Stomach smooth muscle (tissue), 2 donors: Measurements from ENCODE around the gene HEXIM1.

Experiments
- H3K27ac ChIP-seq: one replicate; pipeline ENCODE4 v1.7.0; 2013; ENCODE audit warnings: mild to moderate bottlenecking, low read length, inconsistent platforms
- H3K27me3 ChIP-seq, 2 donors: one replicate each; pipeline ENCODE4 v1.7.0; 2013; ENCODE audit warnings: low read length in 2 of 2; ENCODE audit not compliant: insufficient read depth in 2 of 2, control insufficient read depth in 1 of 2
- H3K36me3 ChIP-seq, 2 donors: one replicate each; pipeline ENCODE4 v1.7.0; 2013; ENCODE audit warnings: low read length in 2 of 2; ENCODE audit not compliant: control insufficient read depth in 2 of 2, insufficient read depth in 2 of 2
- H3K4me1 ChIP-seq: one replicate; pipeline ENCODE4 v1.7.0; 2013; ENCODE audit warnings: low read length; ENCODE audit not compliant: control insufficient read depth, insufficient read depth
- H3K4me3 ChIP-seq, 2 donors: one replicate each; pipeline ENCODE4 v1.7.0; 2013; ENCODE audit warnings: low read length in 2 of 2
- H3K9ac ChIP-seq, 2 donors: one replicate each; pipeline ENCODE4 v1.7.0; 2013; ENCODE audit warnings: low read length in 2 of 2, mild to moderate bottlenecking in 1 of 2
- H3K9me3 ChIP-seq, 2 donors: one replicate each; pipeline ENCODE4 v1.7.0; 2013; ENCODE audit warnings: low read length in 2 of 2; ENCODE audit not compliant: control insufficient read depth in 2 of 2
- donor health status: healthy.
- donor health status: Pancreatic carcinoma.

Gene HEXIM1

DNA sequence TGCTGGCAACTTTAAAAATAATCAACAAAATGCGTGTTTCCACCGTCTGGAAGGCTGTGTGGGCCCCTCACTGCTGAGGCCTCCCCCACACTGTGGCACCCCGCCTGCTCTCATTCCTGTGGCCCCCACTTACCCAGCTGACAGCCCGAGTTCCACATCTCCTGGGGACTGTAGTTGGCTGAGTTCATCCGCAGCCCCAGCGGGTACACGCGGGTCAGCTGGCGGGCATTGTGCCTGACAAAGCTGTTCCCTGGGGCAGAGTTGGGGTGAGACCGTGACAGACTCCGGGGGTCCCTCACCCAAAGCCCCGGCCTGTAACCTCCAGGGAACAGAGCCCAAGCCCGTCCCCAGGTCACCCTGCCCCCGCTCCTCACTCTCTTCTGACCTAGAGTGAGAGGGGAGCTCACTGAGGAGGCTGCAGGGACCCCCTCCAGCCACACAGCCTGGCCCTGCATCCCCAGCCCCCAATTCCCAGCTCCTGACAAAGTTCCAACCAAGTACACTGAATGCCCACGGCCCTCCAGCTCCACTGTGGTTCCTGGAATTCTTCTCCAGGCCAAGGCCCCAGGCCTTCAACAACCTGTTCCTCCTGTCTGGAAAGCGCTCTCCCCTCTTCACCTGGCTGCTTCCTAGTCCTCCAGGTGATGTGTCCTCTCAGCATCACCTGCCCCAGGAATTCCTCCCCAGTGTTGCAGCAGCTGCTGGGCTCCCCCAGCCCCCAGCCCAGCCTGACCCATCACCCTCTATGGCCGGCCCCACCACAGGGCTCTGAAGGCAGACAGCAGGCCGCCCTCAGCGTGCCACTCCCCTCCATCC is 34.0 kb upstream of the HEXIM1 start:
- Histone ChIP-seq H3K9me3 (no peaks in the 10 kb centered on the region), H3K27ac (peak overlapping the region; percentile 49), H3K27me3 (no peaks in the 10 kb centered on the region), H3K9ac (no peak overlapping the region), H3K4me1 (peaks cover 22% of the 10 kb centered on the region), H3K36me3 (peaks cover 0 to 18% of the 10 kb centered on the region in 2 donors), H3K4me3 (no peak overlapping the region)

DNA sequence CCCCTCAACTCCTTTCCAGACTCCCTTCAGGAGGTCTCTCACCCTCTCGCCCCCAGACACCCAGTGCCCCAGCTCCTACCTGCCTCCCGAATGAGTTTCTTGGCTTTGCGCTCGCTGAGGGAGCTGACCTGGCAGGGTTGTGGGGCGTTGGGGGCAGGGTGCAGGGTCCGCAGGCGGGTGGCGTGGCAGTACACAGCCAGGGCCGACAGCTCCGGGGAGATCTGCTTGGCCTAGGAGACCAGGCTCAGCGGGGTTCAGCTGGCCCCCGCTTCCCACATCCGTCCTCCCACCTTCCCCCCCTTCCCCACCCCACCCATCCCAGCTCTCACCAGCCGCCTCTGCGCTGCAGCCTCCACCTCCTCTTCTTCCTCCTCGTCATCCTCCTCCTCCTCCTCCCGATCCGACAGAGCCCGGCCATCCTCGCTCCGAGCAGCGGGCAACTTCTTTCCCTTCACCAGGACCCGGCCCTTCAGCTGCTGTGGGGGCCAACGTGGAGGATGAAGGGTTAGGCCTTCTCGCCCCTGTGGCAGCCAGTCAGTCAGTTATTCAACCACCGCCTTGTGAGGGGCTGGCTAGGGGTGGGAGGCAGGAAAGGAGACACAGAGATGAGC is 33.2 kb upstream of the HEXIM1 start:
- Histone ChIP-seq H3K9ac (no peak overlapping the region), H3K4me3 (no peak overlapping the region), H3K36me3 (peaks cover 3 to 22% of the 10 kb centered on the region in 2 donors), H3K27me3 (no peaks in the 10 kb centered on the region), H3K4me1 (peaks cover 22% of the 10 kb centered on the region), H3K27ac (no peak overlapping the region), H3K9me3 (no peaks in the 10 kb centered on the region)

- H3K36me3 ChIP-seq, result peaks cover 3 to 22% of the 10 kb centered on the region in 2 donors
- H3K27me3 ChIP-seq, result no peaks in the 10 kb centered on the region
- H3K4me1 ChIP-seq, result peaks cover 15% of the 10 kb centered on the region
- no peak overlapping the region for H3K4me3 ChIP-seq
- no peak overlapping the region for H3K27ac ChIP-seq
- H3K9me3 ChIP-seq, result no peaks in the 10 kb centered on the region
- H3K9ac ChIP-seq, result no peak overlapping the region
Observed at GRCh38 chr17:45115871-45116270, 32.4 kb upstream of the HEXIM1 start.

DNA sequence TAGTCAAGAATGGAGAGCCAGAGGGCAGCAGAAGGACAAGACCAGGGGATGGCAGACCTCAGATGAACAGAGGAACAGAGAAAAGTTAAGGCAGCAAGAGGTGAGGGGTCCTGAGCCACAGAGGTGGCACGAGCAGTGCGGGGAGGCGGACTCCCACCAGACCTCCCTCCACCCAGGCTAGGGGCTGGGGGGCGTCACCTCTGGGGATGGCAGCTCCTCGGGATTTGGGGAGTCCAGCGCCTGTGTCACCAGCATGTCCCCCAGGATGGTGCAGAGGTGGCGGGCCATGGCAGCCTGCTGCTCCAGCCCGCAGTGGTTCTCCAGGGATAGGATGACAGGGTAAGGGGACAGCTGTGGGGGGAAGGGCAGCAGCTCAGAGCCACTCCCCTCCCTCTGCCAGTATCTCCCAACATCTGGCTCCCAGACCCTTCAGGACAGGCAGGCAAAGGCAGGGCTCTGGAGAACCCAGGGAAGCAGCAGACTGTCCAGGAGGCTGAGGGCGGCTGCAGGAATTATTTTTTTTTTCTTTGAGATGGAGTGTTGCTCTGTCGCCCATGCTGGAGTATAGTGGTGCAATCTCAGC is 31.8 kb upstream of the HEXIM1 start:
- no peak overlapping the region for H3K4me3 ChIP-seq
- H3K9me3 ChIP-seq, result no peaks in the 10 kb centered on the region
- H3K36me3 ChIP-seq, result peaks cover 3 to 22% of the 10 kb centered on the region in 2 donors
- H3K27ac ChIP-seq, result no peak overlapping the region
- H3K4me1 ChIP-seq, result peaks cover 9% of the 10 kb centered on the region
- H3K27me3 ChIP-seq, result no peaks in the 10 kb centered on the region
- H3K9ac ChIP-seq, result no peak overlapping the region

- Histone ChIP-seq H3K27me3 (no peaks in the 10 kb centered on the region), H3K9me3 (no peaks in the 10 kb centered on the region), H3K4me3 (no peak overlapping the region), H3K27ac (no peak overlapping the region), H3K4me1 (peaks cover under 1% of the 10 kb centered on the region), H3K36me3 (peaks cover 3 to 22% of the 10 kb centered on the region in 2 donors), H3K9ac (no peak overlapping the region)
Observed at GRCh38 chr17:45117334-45117733, 30.9 kb upstream of the HEXIM1 start.

DNA sequence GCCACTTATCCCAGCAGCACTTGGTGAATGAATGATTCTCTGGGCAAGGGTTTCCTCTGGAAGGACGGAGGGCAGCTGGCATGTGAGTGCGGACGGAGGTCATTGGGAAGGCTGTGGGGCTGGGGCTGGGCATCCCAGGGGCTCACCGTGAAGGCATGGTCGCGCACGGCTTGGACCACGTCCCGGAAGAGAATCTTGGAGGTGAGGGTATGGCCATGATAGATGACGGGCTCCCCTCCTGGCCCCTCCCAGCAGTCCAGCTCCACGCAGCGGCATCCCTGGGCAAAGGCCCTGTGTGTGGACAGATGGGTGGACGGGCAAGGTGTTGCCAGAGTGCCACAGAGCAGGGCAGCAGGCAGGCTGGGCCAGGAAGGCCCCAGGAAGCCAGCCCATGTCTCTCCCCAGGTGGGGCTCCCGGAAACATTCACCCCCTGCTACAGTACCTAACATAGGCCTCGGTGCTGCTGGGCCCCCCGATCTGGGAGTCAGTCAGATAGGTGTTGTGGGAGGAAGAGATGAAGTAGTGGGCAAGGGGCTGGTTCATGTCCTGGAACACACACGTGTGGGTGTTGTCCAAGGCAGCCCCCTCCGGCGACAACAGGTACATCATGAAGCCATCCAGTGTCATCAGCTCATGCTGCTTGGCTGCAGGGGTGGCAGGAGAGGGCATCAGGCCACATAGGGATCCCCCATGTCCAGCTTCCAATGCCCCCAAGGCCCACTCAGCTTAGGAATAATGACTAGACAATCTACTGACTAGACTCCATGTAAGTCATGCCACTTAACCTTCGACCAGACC is 30.2 kb upstream of the HEXIM1 start:
- Histone ChIP-seq H3K4me1 (peaks cover 4% of the 10 kb centered on the region), H3K9ac (no peak overlapping the region), H3K27me3 (no peaks in the 10 kb centered on the region), H3K4me3 (no peak overlapping the region), H3K9me3 (no peaks in the 10 kb centered on the region), H3K36me3 (peaks cover 3 to 17% of the 10 kb centered on the region in 2 donors), H3K27ac (no peak overlapping the region)

GRCh38 chr17:45118691-45119090 is 29.6 kb upstream of the HEXIM1 start:
- Histone ChIP-seq H3K4me1 (peaks cover 4% of the 10 kb centered on the region), H3K27me3 (no peaks in the 10 kb centered on the region), H3K4me3 (no peak overlapping the region), H3K27ac (no peak overlapping the region), H3K36me3 (peaks cover 3 to 16% of the 10 kb centered on the region in 2 donors), H3K9me3 (no peaks in the 10 kb centered on the region), H3K9ac (no peak overlapping the region)

DNA sequence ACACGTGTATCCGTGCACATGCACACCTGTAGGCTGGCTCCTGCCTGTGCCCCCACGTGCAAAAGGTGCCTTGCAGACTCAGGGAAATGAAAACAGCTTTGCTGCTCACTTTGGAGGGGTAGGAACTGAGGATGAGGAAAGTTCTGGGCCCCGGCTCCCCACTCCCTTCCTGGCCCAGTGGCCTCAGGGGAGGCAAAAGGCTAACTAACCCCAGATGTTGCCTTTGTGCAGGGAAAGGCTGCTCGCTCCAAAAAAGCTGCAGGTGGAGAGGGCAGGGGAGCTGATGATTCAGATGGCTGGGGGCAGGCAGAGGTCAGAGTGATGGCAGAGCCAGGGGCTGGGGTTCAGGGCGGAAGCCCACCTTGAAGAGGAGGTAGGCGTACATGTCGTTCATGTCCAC is 28.3 kb upstream of the HEXIM1 start:
- Histone ChIP-seq H3K9me3 (no peaks in the 10 kb centered on the region), H3K4me3 (no peak overlapping the region), H3K27me3 (no peaks in the 10 kb centered on the region), H3K9ac (no peak overlapping the region), H3K27ac (no peak overlapping the region), H3K4me1 (peaks cover 13% of the 10 kb centered on the region), H3K36me3 (peaks cover 3 to 12% of the 10 kb centered on the region in 2 donors)

DNA sequence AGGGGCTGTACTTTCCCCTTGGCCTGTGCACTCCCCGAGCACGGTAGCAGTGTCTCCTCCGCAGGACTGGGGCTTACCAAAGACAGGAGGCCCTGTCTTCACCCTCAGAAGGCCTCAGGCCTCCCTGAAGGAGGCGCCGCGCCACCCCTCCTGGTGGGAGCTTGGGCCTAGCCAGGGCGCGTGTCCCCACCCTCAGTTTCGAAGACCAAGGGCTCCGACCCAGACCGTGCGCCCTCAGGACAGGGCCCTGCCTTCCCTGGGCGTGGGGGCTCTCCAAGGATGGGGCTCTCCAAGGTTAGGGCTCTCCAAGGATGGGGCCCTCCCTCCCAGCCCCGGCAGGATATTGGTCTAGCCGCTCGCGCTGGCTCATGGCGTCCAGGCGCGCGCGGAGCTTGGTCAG is 27.7 kb upstream of the HEXIM1 start:
- peaks cover 13% of the 10 kb centered on the region for H3K4me1 ChIP-seq
- H3K9ac ChIP-seq, result no peak overlapping the region
- no peaks in the 10 kb centered on the region for H3K27me3 ChIP-seq
- H3K4me3 ChIP-seq, result no peak overlapping the region
- H3K27ac ChIP-seq, result no peak overlapping the region
- H3K36me3 ChIP-seq, result peaks cover 3 to 12% of the 10 kb centered on the region in 2 donors
- H3K9me3 ChIP-seq, result no peaks in the 10 kb centered on the region

GRCh38 chr17:45121055-45121454 is 27.2 kb upstream of the HEXIM1 start:
- Histone ChIP-seq H3K27ac (no peak overlapping the region), H3K36me3 (peaks cover 3 to 12% of the 10 kb centered on the region in 2 donors), H3K27me3 (no peaks in the 10 kb centered on the region)

More at GRCh38 chr17:45121055-45121454, 27.2 kb upstream of the HEXIM1 start:
- no peaks in the 10 kb centered on the region for H3K9me3 ChIP-seq
- H3K4me1 ChIP-seq, result peaks cover 13% of the 10 kb centered on the region
- H3K9ac ChIP-seq, result no peak overlapping the region
- no peak overlapping the region for H3K4me3 ChIP-seq
